Neural progenitor cell (in vitro differentiated cells): ENCODE results near the gene SEL1L2. TPM values are rescaled to one million over a fixed set of nuclear protein-coding genes. Genes with fewer than 3 reads are reported as not detected.

Experiments
- DNase-seq: peaks from one replicate; pipeline ENCODE4 v3.0.0-alpha.2; 2016; ENCODE audit warnings: low spot score
- H2AFZ ChIP-seq: fragments of 200-600 bp; sonication (generic); replicated peaks from 2 replicates; pipeline ENCODE4 v1.6.1; 2016; ENCODE audit warnings: antibody characterized with exemption
- H3F3A ChIP-seq: fragments of 200-600 bp; sonication (generic); 2 replicates; pipeline ENCODE4 v1.6.1; 2016; ENCODE audit warnings: antibody characterized with exemption, low read depth
- H3K27ac ChIP-seq: fragments of 200-600 bp; sonication (generic); 2 replicates; pipeline ENCODE4 v1.5.1; 2016; ENCODE audit warnings: mild to moderate bottlenecking
- H3K27me3 ChIP-seq: fragments of 200-600 bp; sonication (generic); 2 replicates; pipeline ENCODE4 v1.6.1; 2016; ENCODE audit warnings: mild to moderate bottlenecking, moderate library complexity
- H3K36me3 ChIP-seq: fragments of 200-600 bp; sonication (generic); 2 replicates; pipeline ENCODE4 v1.5.1; 2016
- H3K4me1 ChIP-seq: fragments of 200-600 bp; sonication (generic); 2 replicates; pipeline ENCODE4 v1.6.1; 2016; ENCODE audit warnings: mixed run types
- H3K4me2 ChIP-seq: fragments of 200-600 bp; sonication (generic); 2 replicates; pipeline ENCODE4 v1.6.1; 2016
- H3K4me3 ChIP-seq: fragments of 200-600 bp; sonication (generic); 2 replicates; pipeline ENCODE4 v1.5.1; 2016
- H3K79me2 ChIP-seq: fragments of 200-600 bp; sonication (generic); 2 replicates; pipeline ENCODE4 v1.6.1; 2016; ENCODE audit warnings: low read depth
- H3K9ac ChIP-seq: fragments of 200-600 bp; sonication (generic); 2 replicates; pipeline ENCODE4 v1.6.1; 2016
- H3K9me3 ChIP-seq: fragments of 200-600 bp; sonication (generic); 2 replicates; pipeline ENCODE4 v1.5.1; 2016; ENCODE audit warnings: low read depth
- H4K20me1 ChIP-seq: fragments of 200-600 bp; sonication (generic); 2 replicates; pipeline ENCODE4 v1.6.1; 2016; ENCODE audit warnings: low read depth
- H3K27ac Mint-ChIP-seq: 3 replicates; pipeline ENCODE4 v1.8.0; 2021; ENCODE audit warnings: mixed read lengths
- H3K27me3 Mint-ChIP-seq: 2 replicates; pipeline ENCODE4 v1.8.0; 2022; ENCODE audit warnings: low read depth, mild to moderate bottlenecking, inconsistent platforms, moderate library complexity, mixed read lengths; ENCODE audit not compliant: insufficient read depth
- H3K36me3 Mint-ChIP-seq: 3 replicates; pipeline ENCODE4 v1.8.0; 2021; ENCODE audit warnings: mixed read lengths
- H3K4me1 Mint-ChIP-seq: 3 replicates; pipeline ENCODE4 v1.8.0; 2021; ENCODE audit warnings: mixed read lengths
- H3K4me3 Mint-ChIP-seq: 3 replicates; pipeline ENCODE4 v1.8.0; 2021; ENCODE audit warnings: mild to moderate bottlenecking, moderate library complexity, mixed read lengths
- H3K9me3 Mint-ChIP-seq: 3 replicates; pipeline ENCODE4 v1.8.0; 2020; ENCODE audit warnings: mixed read lengths
- CTCF ChIP-seq: fragments of 200-600 bp; sonication (generic); IDR thresholded peaks from 2 replicates; pipeline ENCODE4 v1.5.1; 2017; ENCODE audit warnings: antibody characterized with exemption, mild to moderate bottlenecking
- EZH2 ChIP-seq: fragments of 200-600 bp; sonication (generic); IDR thresholded peaks from 2 replicates; pipeline ENCODE4 v1.6.1; 2017; ENCODE audit warnings: antibody characterized with exemption, mild to moderate bottlenecking, moderate library complexity
- EZH2phosphoT487 ChIP-seq: fragments of 200-600 bp; sonication (generic); IDR thresholded peaks from 2 replicates; pipeline ENCODE4 v1.6.1; 2017; ENCODE audit warnings: antibody characterized with exemption
- total RNA-seq: library from RNA; depleted of rRNA; stranded (reverse); fragments of >200 nt; gene quantifications from 2 replicates; pipeline ENCODE4 v1.2.3, GENCODE V29; 2015; ENCODE audit warnings: low replicate concordance

SEL1L2 gene
- total RNA-seq, 1 donor from 2014 or later: 0.77 TPM

GRCh38 chr20:14030991-14031390 is 40.6 kb upstream of the SEL1L2 start:
- TF ChIP-seq EZH2 (no peak), EZH2phosphoT487 (no peak), CTCF (no peak)
- H3K27ac ChIP-seq: no peak overlapping the region
- no peaks in the 10 kb centered on the region for H3K79me2 ChIP-seq
- H3K4me2 ChIP-seq: no peak overlapping the region
- H3K9me3 Mint-ChIP-seq: peaks cover 2% of the 10 kb centered on the region
- H3K36me3 Mint-ChIP-seq: no peaks in the 10 kb centered on the region
- no peaks in the 10 kb centered on the region for H3K27me3 Mint-ChIP-seq
- H2AFZ ChIP-seq: no peak overlapping the region
- no peak overlapping the region for H3K4me3 Mint-ChIP-seq
- H3K4me3 ChIP-seq: no peak overlapping the region
- no peaks in the 10 kb centered on the region for H3K36me3 ChIP-seq
- H3K27ac Mint-ChIP-seq: no peak overlapping the region
- H3K4me1 ChIP-seq: no peaks in the 10 kb centered on the region
- no peaks in the 10 kb centered on the region for H4K20me1 ChIP-seq
- no peaks in the 10 kb centered on the region for H3K9me3 ChIP-seq
- no peak overlapping the region for H3K9ac ChIP-seq
- H3K27me3 ChIP-seq: no peaks in the 10 kb centered on the region
- no peak for DNase-seq
- H3F3A ChIP-seq: no peaks in the 10 kb centered on the region
- no peaks in the 10 kb centered on the region for H3K4me1 Mint-ChIP-seq

GRCh38 chr20:14012671-14013070 is 22.3 kb upstream of the SEL1L2 start:
- Histone ChIP-seq H3K9ac (no peak overlapping the region), H3F3A (no peaks in the 10 kb centered on the region), H3K36me3 (no peaks in the 10 kb centered on the region), H3K4me2 (no peak overlapping the region), H3K4me3 (no peak overlapping the region), H4K20me1 (no peaks in the 10 kb centered on the region), H3K9me3 (peaks cover 5% of the 10 kb centered on the region), H3K4me1 (no peaks in the 10 kb centered on the region), H3K27me3 (no peaks in the 10 kb centered on the region), H2AFZ (no peak overlapping the region), H3K27ac (no peak overlapping the region), H3K79me2 (no peaks in the 10 kb centered on the region)
- DNase-seq: no peak
- Mint-ChIP-seq H3K9me3 (peaks cover 20% of the 10 kb centered on the region), H3K4me1 (no peaks in the 10 kb centered on the region), H3K4me3 (no peak overlapping the region), H3K27ac (no peak overlapping the region), H3K27me3 (no peaks in the 10 kb centered on the region), H3K36me3 (no peaks in the 10 kb centered on the region)
- TF ChIP-seq EZH2phosphoT487 (no peak), CTCF (no peak), EZH2 (no peak)

GRCh38 chr20:14009208-14009607 is 18.8 kb upstream of the SEL1L2 start:
- Mint-ChIP-seq H3K4me3 (no peak overlapping the region), H3K36me3 (no peaks in the 10 kb centered on the region), H3K27me3 (no peaks in the 10 kb centered on the region), H3K9me3 (peaks cover 9% of the 10 kb centered on the region), H3K27ac (no peak overlapping the region), H3K4me1 (no peaks in the 10 kb centered on the region)
- TF ChIP-seq EZH2 (no peak), CTCF (no peak), EZH2phosphoT487 (no peak)
- H3K27me3 ChIP-seq: no peaks in the 10 kb centered on the region
- H3K9me3 ChIP-seq: no peaks in the 10 kb centered on the region
- no peaks in the 10 kb centered on the region for H3F3A ChIP-seq
- no peaks in the 10 kb centered on the region for H3K79me2 ChIP-seq
- no peak for DNase-seq
- H3K4me1 ChIP-seq: no peaks in the 10 kb centered on the region
- no peak overlapping the region for H3K4me2 ChIP-seq
- no peak overlapping the region for H3K9ac ChIP-seq
- no peak overlapping the region for H2AFZ ChIP-seq
- H3K4me3 ChIP-seq: no peak overlapping the region
- H3K27ac ChIP-seq: no peak overlapping the region
- peaks cover 4% of the 10 kb centered on the region for H3K36me3 ChIP-seq
- no peaks in the 10 kb centered on the region for H4K20me1 ChIP-seq
